CD8-positive, alpha-beta memory T cell (primary cell): ENCODE measurements around the gene CAPN6. TPM values are rescaled to one million over a fixed set of nuclear protein-coding genes. Genes with fewer than 3 reads are reported as not detected.

Experiments used
- CTCF ChIA-PET: fragments of 350-600 bp; sonication (Branson Sonifier 250); formaldehyde crosslinking; loops from one replicate; lab custom pipeline; 2021; ENCODE audit warnings: antibody characterized with exemption; lab: Charles Lee
- POLR2A ChIA-PET: fragments of 350-600 bp; sonication (Branson Sonifier 250); formaldehyde crosslinking; loops from one replicate; lab custom pipeline; 2021; ENCODE audit warnings: antibody characterized with exemption; lab: Charles Lee
- DNase-seq, 5 donors: peaks; one replicate each; pipeline versions ENCODE4 v3.0.0 to v3.0.0-alpha.2; 2020 to 2022; ENCODE audit warnings: mixed read lengths in 1 of 5
- H3K27ac ChIP-seq: one replicate; pipeline ENCODE4 v1.7.0; 2013; ENCODE audit warnings: low read depth, mild to moderate bottlenecking, low read length, moderate library complexity
- H3K27me3 ChIP-seq: 2 replicates; pipeline ENCODE4 v1.7.0; 2013; ENCODE audit warnings: low read length, mild to moderate bottlenecking; ENCODE audit not compliant: insufficient read depth, poor library complexity, severe bottlenecking
- H3K36me3 ChIP-seq: 2 replicates; pipeline ENCODE4 v1.7.0; 2013; ENCODE audit warnings: mild to moderate bottlenecking, low read length, moderate library complexity; ENCODE audit not compliant: insufficient read depth
- H3K4me1 ChIP-seq: 2 replicates; pipeline ENCODE4 v1.7.0; 2013; ENCODE audit warnings: mild to moderate bottlenecking, low read length, moderate library complexity; ENCODE audit not compliant: insufficient read depth
- H3K4me3 ChIP-seq: 2 replicates; pipeline ENCODE4 v1.7.0; 2013; ENCODE audit warnings: mild to moderate bottlenecking, low read length
- H3K9me3 ChIP-seq: 2 replicates; pipeline ENCODE4 v1.7.0; 2013; ENCODE audit warnings: mild to moderate bottlenecking, low read length
- H3K27ac Mint-ChIP-seq, 8 donors: one replicate each; pipeline ENCODE4 v1.8.0; 2020 to 2021; ENCODE audit warnings: mixed read lengths in 8 of 8, mild to moderate bottlenecking in 6 of 8, inconsistent platforms in 3 of 8, moderate library complexity in 3 of 8
- H3K27me3 Mint-ChIP-seq, 2 donors: one replicate each; pipeline ENCODE4 v1.8.0; 2020 to 2021; ENCODE audit warnings: mixed read lengths in 2 of 2, mild to moderate bottlenecking in 1 of 2, moderate library complexity in 1 of 2
- H3K36me3 Mint-ChIP-seq, 3 donors: one replicate each; pipeline ENCODE4 v1.8.0; 2020 to 2021; ENCODE audit warnings: mixed read lengths in 3 of 3, inconsistent platforms in 1 of 3, mild to moderate bottlenecking in 1 of 3
- H3K4me1 Mint-ChIP-seq, 3 donors: one replicate each; pipeline ENCODE4 v1.8.0; 2020 to 2021; ENCODE audit warnings: mixed read lengths in 3 of 3, inconsistent platforms in 1 of 3, mild to moderate bottlenecking in 1 of 3
- H3K4me3 Mint-ChIP-seq, 7 donors: one replicate each; pipeline ENCODE4 v1.8.0; 2020 to 2021; ENCODE audit warnings: mixed read lengths in 7 of 7, mild to moderate bottlenecking in 6 of 7, moderate library complexity in 4 of 7, inconsistent platforms in 2 of 7
- H3K9me3 Mint-ChIP-seq, 5 donors: one replicate each; pipeline ENCODE4 v1.8.0; 2020 to 2022; ENCODE audit warnings: mixed read lengths in 5 of 5, mild to moderate bottlenecking in 3 of 5, moderate library complexity in 2 of 5, inconsistent platforms in 1 of 5
- polyA plus RNA-seq: library from polyadenylated mRNA; unstranded; fragments of 300-500 nt; fragmentation: Illumina TruSeq; gene quantifications from one replicate; pipeline ENCODE4 v1.2.3, GENCODE V29; 2021
- total RNA-seq, 2 experiments: library from RNA; stranded (reverse); gene quantifications; one replicate each; pipeline ENCODE4 v1.2.3, GENCODE V29; 2021

CAPN6 gene
- total and polyA plus RNA-seq, 3 experiments from 2014 or later: not detected

- no peaks in the 10 kb centered on the region for H3K4me1 Mint-ChIP-seq
These were observed 13.2 kb upstream of the CAPN6 start for GRCh38 chrX:111283446-111283845.

DNA sequence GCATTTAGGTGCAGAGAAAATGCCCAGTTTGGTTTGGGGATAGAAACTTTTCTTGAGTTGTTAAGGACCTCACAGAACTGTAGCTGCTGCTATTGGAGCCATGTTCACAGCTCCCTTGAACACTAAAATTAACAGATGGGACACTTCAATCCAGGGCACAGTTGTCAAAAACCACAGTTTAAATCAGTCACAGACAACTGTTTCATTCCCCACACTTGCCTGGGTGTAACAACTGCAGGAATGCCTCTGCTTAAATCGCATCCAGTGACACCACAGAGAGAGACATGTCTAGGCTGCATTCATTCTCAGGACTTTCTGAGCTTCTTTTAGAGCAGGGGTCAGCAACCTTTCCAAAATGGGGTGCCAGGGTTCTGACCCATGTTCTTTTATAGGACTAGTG lies 12.7 kb upstream of the CAPN6 start:
- no peaks in the 10 kb centered on the region for H3K36me3 ChIP-seq
- no peaks in the 10 kb centered on the region for H3K27me3 ChIP-seq
- POLR2A ChIA-PET: no interaction called here
- H3K9me3 Mint-ChIP-seq: peaks cover 0 to 2% (median 0%) of the 10 kb centered on the region in 5 donors
- no peaks in the 10 kb centered on the region for H3K36me3 Mint-ChIP-seq
- no peaks in the 10 kb centered on the region for H3K4me1 ChIP-seq
- no peaks in the 10 kb centered on the region for H3K4me1 Mint-ChIP-seq
- H3K27ac Mint-ChIP-seq: no peak overlapping the region
- no peak overlapping the region for H3K27ac ChIP-seq
- no peak overlapping the region for H3K4me3 ChIP-seq
- peaks cover 0 to 5% of the 10 kb centered on the region in 2 donors for H3K27me3 Mint-ChIP-seq
- no peaks in the 10 kb centered on the region for H3K9me3 ChIP-seq
- DNase-seq: no peak
- CTCF ChIA-PET: no interaction called here
- no peak overlapping the region for H3K4me3 Mint-ChIP-seq

More at GRCh38 chrX:111283446-111283845, 13.2 kb upstream of the CAPN6 start:
- DNase-seq: no peak
- ChIA-PET CTCF (no interaction called here), POLR2A (no interaction called here)
- no peaks in the 10 kb centered on the region for H3K27me3 ChIP-seq
- Mint-ChIP-seq H3K27ac (no peak overlapping the region), H3K36me3 (no peaks in the 10 kb centered on the region), H3K4me3 (no peak overlapping the region), H3K9me3 (peaks cover 0 to 2% (median 0%) of the 10 kb centered on the region in 5 donors), H3K27me3 (peaks cover 0 to 5% of the 10 kb centered on the region in 2 donors)
- no peaks in the 10 kb centered on the region for H3K9me3 ChIP-seq
- H3K4me1 ChIP-seq: no peaks in the 10 kb centered on the region
- no peak overlapping the region for H3K4me3 ChIP-seq
- H3K36me3 ChIP-seq: no peaks in the 10 kb centered on the region
- H3K27ac ChIP-seq: no peak overlapping the region

- H3K4me3 Mint-ChIP-seq: no peak overlapping the region
- Histone ChIP-seq H3K27ac (no peak overlapping the region), H3K4me1 (no peaks in the 10 kb centered on the region), H3K36me3 (no peaks in the 10 kb centered on the region), H3K9me3 (no peaks in the 10 kb centered on the region), H3K27me3 (no peaks in the 10 kb centered on the region), H3K4me3 (no peak overlapping the region)
- peaks cover 0 to 2% (median 0%) of the 10 kb centered on the region in 5 donors for H3K9me3 Mint-ChIP-seq
- H3K27ac Mint-ChIP-seq: peak overlapping the region in 1 of 8 donors; percentile 24
- H3K36me3 Mint-ChIP-seq: no peaks in the 10 kb centered on the region
- no peaks in the 10 kb centered on the region for H3K4me1 Mint-ChIP-seq
- POLR2A ChIA-PET: no interaction called here
- DNase-seq: no peak
- no peaks in the 10 kb centered on the region for H3K27me3 Mint-ChIP-seq
- CTCF ChIA-PET: no interaction called here
These were observed 11.9 kb upstream of the CAPN6 start for GRCh38 chrX:111282139-111282538.

DNA sequence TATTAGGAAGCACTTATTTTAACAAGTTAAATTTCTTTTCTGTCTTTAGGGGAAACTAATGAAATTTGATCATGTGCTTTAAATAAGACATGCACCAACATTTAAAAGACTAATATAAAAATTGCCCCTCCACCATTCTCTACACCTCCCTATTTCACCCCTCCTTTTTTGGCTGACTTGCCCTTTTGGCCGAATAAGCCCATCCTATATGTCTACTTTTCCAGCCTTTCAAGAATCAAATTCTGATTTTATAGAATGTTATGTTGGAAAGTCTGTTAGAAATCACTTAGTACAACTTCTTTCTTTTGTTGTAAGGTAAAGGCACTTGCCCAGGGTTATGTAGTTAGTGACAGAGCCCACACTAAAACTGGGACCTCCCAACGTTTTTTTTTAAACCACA lies 1.8 kb downstream of the CAPN6 start:
- H3K36me3 ChIP-seq: no peaks in the 10 kb centered on the region
- no peaks in the 10 kb centered on the region for H3K27me3 ChIP-seq
- no peak overlapping the region for H3K4me3 ChIP-seq
- no peak for DNase-seq
- CTCF ChIA-PET: no interaction called here
- no peaks in the 10 kb centered on the region for H3K4me1 ChIP-seq
- Mint-ChIP-seq H3K36me3 (no peaks in the 10 kb centered on the region), H3K4me1 (no peaks in the 10 kb centered on the region), H3K27ac (no peak overlapping the region), H3K4me3 (no peak overlapping the region), H3K9me3 (no peaks in the 10 kb centered on the region), H3K27me3 (peaks cover 0 to 10% of the 10 kb centered on the region in 2 donors)
- H3K27ac ChIP-seq: no peak overlapping the region
- POLR2A ChIA-PET: no interaction called here
- no peaks in the 10 kb centered on the region for H3K9me3 ChIP-seq

DNA sequence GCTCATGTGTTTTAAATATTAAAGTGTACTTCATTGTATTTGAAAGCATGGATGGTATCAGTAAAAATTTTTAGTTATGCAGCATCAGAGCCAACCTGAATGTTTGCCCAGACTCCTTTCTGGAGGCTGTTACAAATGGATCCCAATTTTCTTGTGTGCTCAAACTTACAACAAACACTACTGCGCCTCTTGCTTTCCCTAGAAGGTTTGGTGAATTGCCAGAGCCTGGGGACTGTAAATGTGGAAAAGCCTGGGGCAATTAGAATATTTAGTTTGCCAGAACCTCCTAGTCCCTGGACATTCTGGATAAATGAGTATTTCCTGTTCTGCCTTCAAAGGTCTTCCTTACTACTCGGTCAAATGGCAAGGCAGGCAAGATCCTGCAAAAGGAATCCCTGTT lies 4.8 kb downstream of the CAPN6 start:
- H3K4me3 ChIP-seq: no peak overlapping the region
- POLR2A ChIA-PET: no interaction called here
- H3K27ac Mint-ChIP-seq: no peak overlapping the region
- H3K9me3 Mint-ChIP-seq: no peaks in the 10 kb centered on the region
- peaks cover 0 to 9% of the 10 kb centered on the region in 2 donors for H3K27me3 Mint-ChIP-seq
- DNase-seq: no peak
- H3K9me3 ChIP-seq: no peaks in the 10 kb centered on the region
- CTCF ChIA-PET: no interaction called here
- no peak overlapping the region for H3K4me3 Mint-ChIP-seq
- H3K4me1 Mint-ChIP-seq: no peaks in the 10 kb centered on the region
- no peaks in the 10 kb centered on the region for H3K36me3 ChIP-seq
- H3K27me3 ChIP-seq: no peaks in the 10 kb centered on the region
- no peaks in the 10 kb centered on the region for H3K36me3 Mint-ChIP-seq
- no peaks in the 10 kb centered on the region for H3K4me1 ChIP-seq
- no peak overlapping the region for H3K27ac ChIP-seq

- Mint-ChIP-seq H3K4me3 (no peak overlapping the region), H3K27me3 (peaks cover 0 to 9% of the 10 kb centered on the region in 2 donors), H3K4me1 (no peaks in the 10 kb centered on the region), H3K9me3 (no peaks in the 10 kb centered on the region), H3K36me3 (no peaks in the 10 kb centered on the region), H3K27ac (no peak overlapping the region)
- Histone ChIP-seq H3K36me3 (no peaks in the 10 kb centered on the region), H3K9me3 (no peaks in the 10 kb centered on the region), H3K4me1 (no peaks in the 10 kb centered on the region), H3K4me3 (no peak overlapping the region), H3K27ac (no peak overlapping the region), H3K27me3 (no peaks in the 10 kb centered on the region)
- ChIA-PET CTCF (no interaction called here), POLR2A (no interaction called here)
- no peak for DNase-seq
These were observed 5.9 kb downstream of the CAPN6 start for GRCh38 chrX:111264385-111264784.

DNA sequence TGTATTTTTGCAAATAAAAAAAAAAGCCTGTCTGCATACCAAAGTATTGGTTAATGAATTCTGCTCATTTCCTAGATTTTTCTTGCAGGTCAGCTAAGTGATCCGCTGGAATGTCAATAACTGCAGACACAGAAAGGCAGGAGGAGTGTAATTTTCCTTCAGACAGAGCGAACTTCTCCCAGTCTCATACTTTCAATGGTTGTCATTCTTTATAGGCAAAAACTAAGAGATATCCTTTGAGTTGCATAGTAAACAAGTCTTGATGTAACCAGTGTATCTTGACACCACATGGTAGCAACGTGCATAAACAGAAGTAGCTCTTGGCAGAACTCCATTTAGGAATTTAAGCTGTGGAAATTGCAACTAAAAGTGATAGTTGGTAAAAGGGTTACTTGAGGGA lies 8.2 kb downstream of the CAPN6 start:
- H3K27ac Mint-ChIP-seq: no peak overlapping the region
- H3K27me3 ChIP-seq: no peaks in the 10 kb centered on the region
- no peaks in the 10 kb centered on the region for H3K36me3 ChIP-seq
- CTCF ChIA-PET: no interaction called here
- POLR2A ChIA-PET: no interaction called here
- H3K36me3 Mint-ChIP-seq: no peaks in the 10 kb centered on the region
- no peaks in the 10 kb centered on the region for H3K4me1 ChIP-seq
- no peak overlapping the region for H3K4me3 ChIP-seq
- H3K27me3 Mint-ChIP-seq: peaks cover 0 to 9% of the 10 kb centered on the region in 2 donors
- no peak for DNase-seq
- H3K27ac ChIP-seq: no peak overlapping the region
- no peak overlapping the region for H3K4me3 Mint-ChIP-seq
- no peaks in the 10 kb centered on the region for H3K9me3 Mint-ChIP-seq
- no peaks in the 10 kb centered on the region for H3K9me3 ChIP-seq
- H3K4me1 Mint-ChIP-seq: no peaks in the 10 kb centered on the region

DNA sequence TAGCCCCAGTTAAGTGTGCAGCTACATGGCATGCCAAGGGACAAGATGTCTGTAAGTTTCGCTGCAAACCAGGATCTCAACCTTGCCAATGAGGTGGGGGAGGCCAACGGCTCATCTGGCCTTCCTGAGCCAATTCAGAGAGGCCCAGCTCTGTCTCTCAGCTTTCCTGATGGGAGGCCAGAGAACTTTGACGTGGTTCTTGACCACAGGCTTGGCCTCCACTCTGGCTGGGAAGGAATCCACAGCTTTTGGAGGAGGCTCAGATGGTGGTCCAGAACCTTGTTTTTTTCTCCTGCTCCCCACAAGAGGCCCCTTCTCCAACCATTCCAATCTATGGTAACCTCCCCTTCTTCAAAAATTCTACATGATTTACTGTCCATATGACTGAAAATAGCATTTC lies 9.8 kb downstream of the CAPN6 start:
- H3K4me1 ChIP-seq: no peaks in the 10 kb centered on the region
- Mint-ChIP-seq H3K27me3 (peaks cover 0 to 5% of the 10 kb centered on the region in 2 donors), H3K9me3 (no peaks in the 10 kb centered on the region), H3K27ac (no peak overlapping the region), H3K36me3 (no peaks in the 10 kb centered on the region), H3K4me1 (no peaks in the 10 kb centered on the region), H3K4me3 (no peak overlapping the region)
- no peak overlapping the region for H3K27ac ChIP-seq
- H3K4me3 ChIP-seq: no peak overlapping the region
- no peaks in the 10 kb centered on the region for H3K36me3 ChIP-seq
- DNase-seq: no peak
- no peaks in the 10 kb centered on the region for H3K9me3 ChIP-seq
- POLR2A ChIA-PET: no interaction called here
- no peaks in the 10 kb centered on the region for H3K27me3 ChIP-seq
- CTCF ChIA-PET: no interaction called here

DNA sequence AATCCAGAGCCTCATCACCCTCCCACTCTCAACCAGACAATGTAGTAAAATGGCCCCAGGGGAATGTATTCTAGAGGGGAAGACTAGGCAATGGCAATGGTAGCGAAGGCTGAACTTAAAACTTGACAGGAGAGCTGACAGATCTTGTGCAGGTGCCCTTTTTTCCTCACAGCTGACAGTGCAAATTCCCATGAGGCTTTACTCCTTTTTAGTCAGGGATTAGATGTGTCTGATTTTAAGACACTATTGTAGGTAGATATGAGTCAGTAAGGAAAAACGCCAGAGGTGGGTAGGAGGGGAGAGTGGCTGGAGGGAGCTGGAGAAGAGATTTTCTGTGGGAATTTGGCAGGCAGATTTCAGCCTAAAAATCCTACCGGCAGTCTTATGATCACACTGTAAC lies 10.7 kb downstream of the CAPN6 start:
- Mint-ChIP-seq H3K36me3 (no peaks in the 10 kb centered on the region), H3K27me3 (peaks cover 0 to 5% of the 10 kb centered on the region in 2 donors), H3K4me1 (no peaks in the 10 kb centered on the region), H3K9me3 (no peaks in the 10 kb centered on the region), H3K4me3 (no peak overlapping the region), H3K27ac (no peak overlapping the region)
- H3K4me1 ChIP-seq: no peaks in the 10 kb centered on the region
- no peak overlapping the region for H3K27ac ChIP-seq
- H3K27me3 ChIP-seq: no peaks in the 10 kb centered on the region
- H3K9me3 ChIP-seq: no peaks in the 10 kb centered on the region
- H3K4me3 ChIP-seq: no peak overlapping the region
- DNase-seq: no peak
- ChIA-PET CTCF (no interaction called here), POLR2A (no interaction called here)
- H3K36me3 ChIP-seq: no peaks in the 10 kb centered on the region
